NCI-H1436 treated with DMSO at 0.1 percent for 48 hours (cell line): ENCODE data around the gene KLF7.

ENCODE experiments used
- DNase-seq: peaks from one replicate; lab custom pipeline; 2025; lab: John Stamatoyannopoulos, UW

Gene KLF7

DNA sequence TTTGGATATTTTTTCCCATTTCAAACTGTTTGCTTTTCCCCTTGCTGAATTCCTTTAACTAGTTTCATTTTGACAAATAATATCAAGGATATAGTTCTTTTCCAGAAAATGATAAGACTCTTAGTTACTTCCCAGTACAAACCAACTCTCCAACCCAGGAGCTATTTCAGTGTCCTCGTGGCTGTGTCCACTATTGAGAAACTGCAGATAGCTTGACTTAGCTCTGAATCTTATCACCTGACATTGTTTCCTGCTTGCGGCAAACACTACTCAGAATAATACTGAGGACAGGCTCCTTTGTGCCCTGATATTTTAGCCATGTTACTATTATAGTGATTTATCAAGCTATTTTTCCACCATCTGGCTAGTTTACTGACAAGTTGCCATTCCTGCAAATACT is 74.6 kb downstream of the KLF7 start:
- DNase-seq, result no peak

DNA sequence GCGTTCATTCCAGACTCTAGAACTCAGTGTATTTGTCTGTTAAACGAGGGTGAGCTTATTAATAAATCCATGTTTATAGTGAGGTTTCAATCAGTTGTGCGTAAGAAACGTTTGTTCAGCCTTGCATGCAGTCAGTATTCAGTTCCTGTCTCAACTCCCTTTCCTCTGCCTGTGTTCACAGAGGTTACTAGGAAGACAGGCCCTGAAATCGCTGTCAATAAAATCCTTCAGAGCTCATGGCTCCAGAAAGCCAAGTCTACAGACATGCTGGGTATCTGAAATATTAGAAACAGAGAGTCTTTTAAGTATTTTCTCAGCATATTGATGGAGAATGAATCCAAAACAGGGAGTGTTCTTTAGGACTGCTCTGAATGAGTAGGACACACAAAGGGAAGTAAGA is 75.4 kb downstream of the KLF7 start:
- no peak for DNase-seq

DNA sequence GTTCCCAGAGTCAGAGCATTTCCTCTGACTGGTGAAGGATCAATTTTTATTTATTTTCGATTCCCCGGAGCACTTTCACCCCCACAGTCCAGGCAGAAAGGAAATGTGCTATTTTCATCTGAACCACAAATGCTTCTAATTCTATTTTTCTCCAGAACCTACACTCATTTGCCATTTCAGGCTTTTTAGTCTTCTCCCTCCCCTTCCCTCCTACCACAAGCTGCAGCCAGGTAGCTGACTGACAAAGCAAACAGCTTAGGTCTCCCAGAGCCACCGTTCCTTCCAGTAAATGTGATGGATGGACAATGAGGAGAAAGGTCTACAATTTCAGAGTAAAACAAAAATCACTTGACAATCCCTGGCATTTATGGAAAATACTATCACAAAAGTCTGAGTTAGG is 76.9 kb downstream of the KLF7 start:
- DNase-seq, result no peak

DNA sequence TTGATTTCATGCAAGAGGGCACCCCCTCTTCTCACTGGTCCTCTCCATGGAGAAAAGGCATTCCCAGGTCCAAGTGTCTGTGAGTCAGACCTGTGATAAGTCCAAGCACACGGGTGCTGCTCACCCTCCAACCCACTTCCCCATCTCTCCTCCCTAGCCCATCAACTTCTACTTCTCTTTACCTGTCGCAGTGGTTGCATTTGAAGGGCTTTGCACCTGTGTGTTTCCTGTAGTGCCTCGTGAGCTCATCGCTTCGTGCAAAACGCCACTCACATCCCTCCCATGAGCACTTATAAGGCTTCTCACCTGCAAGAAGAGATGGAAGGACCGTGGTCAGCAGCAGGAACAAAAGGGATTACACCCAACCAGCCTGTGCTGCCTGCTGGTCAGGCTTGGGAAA is 77.5 kb downstream of the KLF7 start:
- no peak for DNase-seq

DNA sequence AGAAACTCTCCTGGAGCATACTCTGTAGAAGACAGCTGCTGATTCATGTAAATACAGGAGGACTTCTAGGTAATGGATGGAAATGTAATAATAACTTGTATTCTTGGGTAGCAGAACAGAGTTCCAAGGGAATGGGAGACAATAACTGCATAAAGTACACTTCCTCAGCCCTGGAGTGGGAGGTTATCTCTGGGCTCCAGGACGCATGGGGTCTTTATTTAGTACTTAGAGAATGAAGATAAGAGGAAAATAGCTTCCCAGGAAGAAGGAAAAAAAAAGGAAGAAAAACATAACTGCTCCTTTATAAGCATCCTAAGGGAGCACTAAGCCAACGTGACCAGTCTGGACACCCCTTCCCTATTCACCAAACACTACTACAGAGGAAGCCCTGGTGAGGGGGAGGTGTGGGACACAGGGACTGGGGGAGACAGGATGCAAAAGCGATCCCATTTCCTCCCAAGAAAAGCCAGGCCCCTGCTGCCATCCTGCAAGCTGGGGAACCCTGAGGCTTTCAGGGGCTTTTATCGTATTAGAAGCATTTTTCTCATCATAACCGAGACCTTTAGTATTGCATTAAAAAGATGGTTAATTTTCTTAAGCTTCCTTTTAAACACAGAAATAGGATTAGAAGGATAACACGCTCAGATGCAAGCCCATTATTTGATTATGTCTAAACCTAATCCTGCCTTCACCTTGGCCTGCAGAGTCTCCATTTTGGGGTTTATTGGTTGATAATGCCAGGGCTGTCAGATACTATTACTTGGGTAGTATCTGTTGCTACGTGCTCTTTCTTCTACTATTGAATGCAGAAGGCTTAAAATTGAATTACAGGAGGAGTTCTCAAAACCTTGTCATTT is 78.5 kb downstream of the KLF7 start:
- DNase-seq, result no peak

DNA sequence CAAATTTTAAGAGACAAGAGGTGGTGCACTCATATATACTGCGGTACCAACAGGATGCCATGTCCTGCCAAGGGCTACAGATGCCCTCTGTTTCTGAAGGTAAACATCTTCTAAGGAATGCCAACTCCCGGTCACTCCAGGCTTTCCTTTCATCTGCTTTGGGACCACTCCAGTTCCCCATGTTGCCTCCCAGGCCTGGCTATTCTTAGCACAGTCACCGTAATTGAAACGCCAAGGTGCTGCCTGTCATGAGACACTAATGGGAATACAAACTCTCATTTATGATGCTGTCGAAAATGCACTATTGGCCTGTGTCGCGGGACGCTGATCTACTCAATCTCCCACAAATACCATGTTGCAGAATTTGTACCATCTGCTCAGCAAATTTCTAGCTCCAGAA is 79.6 kb downstream of the KLF7 start:
- DNase-seq, result no peak

DNA sequence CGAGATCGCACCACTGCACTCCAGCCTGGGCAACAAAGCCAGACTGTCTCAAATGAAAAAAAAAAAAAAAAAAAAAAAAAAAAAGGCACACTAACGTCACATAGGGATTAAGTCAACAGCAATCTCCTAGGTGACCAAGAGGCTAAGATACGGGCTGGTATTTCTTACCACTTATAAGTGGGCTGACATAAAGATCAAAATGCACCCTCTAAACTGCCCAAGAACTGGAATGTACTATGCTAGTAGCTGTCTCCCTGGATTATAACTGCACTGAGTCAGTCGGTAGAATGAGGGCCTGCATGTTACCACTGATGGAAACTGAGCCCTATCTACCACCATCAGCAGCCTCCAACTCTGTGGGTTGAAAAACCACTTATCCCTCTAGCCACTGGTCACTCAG is 80.6 kb downstream of the KLF7 start:
- DNase-seq, result no peak

DNA sequence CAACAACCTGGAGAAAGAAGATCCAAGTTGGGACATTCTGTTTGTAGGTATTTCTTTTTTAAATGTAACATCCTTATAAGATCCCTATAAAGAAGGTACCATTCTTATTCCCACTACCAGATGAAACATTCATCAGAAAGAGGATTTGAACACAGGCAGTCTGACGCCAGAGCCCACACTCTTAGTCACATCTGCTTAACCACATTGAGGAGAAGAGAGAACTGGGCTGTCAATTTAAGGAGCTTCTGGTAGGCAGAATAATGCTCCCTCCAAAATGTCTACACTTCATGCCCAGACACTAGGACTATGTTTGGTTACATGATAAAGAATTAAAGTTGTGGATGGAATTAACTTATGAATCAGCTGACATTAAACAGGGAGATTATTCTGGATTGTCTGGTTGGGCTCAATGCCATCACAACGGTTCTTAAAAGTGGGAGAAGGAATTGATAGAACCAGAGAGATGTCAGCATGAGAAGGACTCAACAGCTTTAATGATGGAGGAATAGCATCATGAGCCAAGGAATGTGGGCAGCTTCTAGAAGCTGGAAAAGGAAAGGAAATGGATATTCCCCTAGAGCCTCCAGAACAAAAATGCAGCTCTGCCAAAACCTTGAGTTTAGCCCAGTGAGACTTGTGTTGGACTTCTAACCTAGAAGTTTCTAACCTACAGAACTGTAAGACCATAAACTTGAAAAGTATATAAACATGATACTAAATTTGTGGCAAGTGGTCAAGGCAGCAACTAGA is 82.2 kb downstream of the KLF7 start:
- no peak for DNase-seq

DNA sequence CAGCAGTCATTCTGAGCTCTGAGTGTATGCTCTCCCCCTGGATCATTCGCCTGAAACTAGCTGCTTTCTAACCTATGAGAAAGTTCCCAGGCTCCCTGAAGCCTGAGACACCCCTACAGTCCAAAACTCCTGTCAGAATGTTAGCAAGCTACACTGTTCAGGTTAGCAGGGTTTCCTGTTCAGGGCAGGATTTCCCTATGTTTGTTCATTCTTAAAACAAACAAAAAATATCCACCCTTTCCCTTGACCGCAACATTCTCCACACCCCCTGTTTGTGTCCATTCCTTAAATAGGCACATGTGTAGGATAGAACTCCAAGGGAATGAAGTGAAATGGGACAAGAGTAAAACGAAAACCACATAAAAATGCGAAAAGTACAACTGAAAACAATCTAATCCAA is 83.1 kb downstream of the KLF7 start:
- DNase-seq, result no peak

DNA sequence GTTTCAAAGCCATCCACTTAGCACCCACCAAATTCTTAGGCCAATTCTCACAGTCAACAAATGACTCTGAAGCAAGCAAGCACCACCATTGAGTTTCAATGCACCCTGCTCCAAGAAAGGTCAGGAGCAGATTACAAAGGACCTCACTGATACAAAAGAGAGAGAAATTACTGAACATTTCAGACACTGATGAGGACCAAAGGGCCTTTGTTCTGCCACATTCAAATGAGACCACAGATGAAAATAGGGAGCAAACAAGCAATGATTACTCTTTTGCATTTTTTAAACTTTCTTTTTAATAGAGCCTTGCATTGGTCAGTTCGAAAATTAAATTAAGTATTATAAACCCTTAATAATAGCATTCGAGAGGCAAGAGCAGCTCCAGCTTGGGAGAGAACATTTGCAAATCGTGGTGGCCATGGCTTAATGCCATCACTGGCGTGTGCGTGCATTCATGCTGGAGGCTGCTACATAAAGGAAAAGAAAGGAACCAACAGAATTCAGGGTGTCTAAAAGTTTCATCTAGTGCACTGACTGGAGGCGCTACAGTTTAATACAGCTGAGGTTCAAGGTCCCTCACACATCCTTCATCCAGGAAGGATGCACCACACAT is 87.5 kb downstream of the KLF7 start:
- no peak for DNase-seq

DNA sequence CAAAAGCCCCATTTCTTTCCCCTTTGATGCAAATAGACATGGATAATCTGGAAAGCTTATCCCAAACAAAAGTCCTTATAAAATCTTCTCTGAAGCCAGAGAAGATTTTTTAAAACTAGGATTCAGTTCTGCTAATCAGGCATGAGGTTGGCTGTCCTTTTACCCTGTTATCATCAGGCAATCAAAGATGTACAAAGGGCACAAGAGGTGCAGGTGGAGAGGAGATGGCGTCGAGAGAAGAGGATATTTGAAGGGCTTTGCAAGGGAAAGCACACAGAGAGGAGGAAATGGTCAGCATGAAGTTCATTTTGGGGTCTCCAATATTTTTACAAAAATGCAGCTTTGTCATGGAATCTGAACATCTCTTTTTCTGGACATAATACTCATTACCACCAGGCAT is 88.5 kb downstream of the KLF7 start:
- DNase-seq, result no peak

DNA sequence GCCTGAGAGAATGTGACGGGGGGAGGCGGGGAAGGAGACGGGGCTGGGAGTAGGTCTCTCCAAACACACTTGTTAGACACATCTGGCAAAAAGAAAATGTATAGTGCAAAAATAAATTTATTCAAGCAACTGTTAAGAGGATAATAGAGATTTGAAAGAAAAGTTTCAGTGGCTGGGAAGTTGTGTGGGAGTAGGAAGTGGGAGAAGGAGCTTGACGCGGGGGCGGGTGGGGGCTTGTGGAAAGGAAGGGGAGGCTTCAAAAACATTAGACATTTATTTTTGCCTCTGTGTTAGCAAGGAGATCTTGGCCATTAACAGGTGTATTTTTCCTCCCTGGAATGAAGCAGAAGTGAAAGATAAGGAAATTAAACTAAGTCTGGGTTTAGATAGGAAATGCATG is 90.3 kb downstream of the KLF7 start:
- no peak for DNase-seq

DNA sequence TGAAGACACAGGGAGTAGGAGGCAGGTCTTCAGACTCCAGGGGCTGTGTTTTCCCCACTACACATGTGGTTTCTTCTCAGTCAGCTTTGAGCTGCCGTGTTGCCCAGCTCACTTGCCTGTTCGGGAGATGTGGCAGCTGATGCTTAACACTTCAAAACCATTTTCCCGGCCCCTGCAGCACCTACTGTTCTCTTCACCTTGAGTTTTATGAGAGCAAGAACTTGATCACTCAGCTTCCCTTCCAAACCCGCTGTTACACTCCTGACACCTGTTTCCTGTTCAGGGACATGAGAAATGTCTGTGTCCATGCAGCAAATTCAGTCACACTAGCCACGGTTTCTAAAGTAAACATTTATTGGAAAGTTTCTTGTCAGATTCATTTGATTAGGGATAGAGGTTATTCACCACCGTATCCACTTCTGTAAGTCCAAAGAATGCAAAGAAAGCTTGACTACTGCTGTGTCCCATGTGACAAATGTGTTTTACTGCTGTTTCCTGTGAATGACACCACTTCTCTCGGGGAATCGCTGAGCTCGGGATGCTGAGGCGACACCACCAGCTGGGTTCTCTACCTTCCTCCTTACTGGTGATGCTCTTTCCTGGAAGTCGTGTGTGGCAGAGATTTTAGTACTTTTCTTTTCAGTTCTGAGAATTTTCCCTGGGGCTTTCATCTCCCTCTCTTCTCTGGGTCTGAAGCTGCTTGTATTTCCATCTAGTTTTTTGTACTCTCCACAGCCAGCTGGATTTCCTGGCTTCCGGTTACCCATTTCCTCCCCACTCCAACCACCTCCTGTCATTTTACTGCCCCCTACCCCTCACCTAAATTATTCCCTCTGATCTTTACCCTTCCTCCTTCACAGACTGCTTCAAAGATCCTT is 91.7 kb downstream of the KLF7 start:
- no peak for DNase-seq

DNA sequence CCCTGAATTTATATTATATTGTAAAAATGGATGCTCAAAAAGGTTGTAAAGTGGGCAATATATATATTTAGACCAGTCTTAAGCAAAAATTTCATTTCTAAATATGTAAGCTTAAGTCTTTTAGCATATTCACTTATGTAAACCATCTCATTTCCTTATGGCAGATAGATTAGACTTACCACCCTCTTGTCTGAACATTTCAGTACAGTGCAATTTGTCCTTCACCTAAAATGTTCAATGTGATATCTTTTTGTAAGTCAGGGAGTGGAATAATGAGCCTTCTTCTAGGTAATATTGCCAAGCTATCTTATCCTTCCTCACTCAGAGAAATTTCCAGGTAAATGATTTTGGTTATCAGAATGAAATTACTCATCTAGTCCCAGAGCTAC is 92.3 kb downstream of the KLF7 start:
- DNase-seq, result no peak

DNA sequence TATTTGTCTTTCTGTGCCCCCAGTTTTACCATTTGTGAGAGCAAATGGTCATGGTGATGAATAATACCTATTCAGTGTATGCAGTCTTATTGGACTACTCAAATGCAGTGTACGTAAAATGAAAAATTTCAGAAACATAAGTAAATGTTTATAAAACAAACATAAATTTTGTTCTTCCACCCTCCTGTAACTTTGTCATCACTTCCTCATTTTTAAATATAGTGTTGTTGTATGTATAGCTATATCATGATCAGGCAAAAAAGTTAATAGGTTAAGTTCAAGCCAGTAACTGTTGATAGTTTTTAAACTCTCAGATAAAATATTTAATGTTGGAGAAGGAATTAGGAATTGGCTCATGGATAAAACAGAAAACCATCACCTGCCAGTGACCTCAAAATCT is 93.2 kb downstream of the KLF7 start:
- DNase-seq, result no peak

DNA sequence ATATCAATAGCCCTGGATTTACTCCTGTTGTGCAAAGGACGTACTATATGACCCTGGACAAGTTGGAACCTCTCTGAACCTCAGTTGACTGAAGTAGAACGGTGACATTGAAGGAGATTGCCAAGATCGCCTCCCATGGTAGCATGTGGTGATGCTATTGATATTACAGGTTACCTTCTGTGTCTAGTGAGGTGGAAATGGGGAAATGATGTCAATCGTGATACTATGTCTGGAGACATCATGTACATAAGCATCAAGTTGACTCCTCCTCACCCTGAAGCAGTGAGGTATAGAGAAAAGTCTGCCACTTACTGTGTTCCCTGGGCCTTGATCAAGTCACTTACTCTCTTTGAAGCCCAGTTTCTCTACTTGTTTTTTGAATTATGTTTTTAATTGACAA is 93.9 kb downstream of the KLF7 start:
- no peak for DNase-seq

DNA sequence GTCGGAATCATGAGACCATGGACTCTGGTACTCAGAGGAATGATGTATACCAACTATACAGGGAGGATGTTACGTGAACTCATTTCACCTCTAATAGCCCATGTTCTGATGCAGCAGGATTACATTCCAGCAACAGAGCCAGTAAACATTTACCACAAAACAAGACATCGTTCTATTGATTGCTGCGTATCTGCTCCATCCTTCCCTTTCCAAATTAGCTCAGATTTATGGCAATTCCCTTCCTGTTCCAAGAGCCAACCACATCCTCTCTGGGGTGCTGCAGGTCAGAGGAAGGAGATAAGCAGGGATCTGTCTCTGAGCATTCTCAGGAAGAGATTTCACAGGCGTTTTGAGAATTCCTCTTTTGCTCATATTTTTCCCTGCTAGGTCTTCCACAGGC is 98.3 kb downstream of the KLF7 start:
- DNase-seq, result no peak

DNA sequence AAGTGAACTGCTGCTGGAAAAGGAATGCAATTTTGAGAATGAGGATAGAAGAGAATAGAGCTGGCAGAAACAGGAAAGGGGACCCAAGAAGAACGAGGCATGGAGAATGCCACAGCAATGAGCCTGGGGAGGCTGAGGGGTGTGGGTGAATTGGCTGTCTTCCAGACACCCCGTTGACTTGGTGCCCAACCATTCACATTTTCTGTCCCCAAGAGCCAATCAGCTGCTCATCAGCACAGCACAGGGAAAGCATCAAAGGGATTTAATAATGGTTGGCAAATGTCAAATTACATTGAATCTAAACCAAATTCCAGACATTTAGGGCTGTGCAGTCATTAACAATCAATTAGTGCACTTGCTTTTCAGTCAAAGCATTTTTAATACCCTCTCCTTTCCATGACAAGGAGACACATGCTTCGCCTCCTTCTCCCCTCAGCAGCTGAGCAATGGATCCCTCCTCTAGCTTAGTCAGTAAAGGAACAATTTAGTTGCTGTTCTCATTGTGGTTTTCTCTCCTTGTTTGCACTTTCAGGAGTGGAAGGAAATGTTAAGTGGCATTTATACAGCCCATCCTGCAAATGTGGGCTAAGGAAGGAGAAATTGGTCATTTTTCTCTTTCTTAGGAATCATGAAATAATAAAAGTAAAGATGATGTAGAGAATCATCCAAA is 98.8 kb downstream of the KLF7 start:
- no peak for DNase-seq

DNA sequence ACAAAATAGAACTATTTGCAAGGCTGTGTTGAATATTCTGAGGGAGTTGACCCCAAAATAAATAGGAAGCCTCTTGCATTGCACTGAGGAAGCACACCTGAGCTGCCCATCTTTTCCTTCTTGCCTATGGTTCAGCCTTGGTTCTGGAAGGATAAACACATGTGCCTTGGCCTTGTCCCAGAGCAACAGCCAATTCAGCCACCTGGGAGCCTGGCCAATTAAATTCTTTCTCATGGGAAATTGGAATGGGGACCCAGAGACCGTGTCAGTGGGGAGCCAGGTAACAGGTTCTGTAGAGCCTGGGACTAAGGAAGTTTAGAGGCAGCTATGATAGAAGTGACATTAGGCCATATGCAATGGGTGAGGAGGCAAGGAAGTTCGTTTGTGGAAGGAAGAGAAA is 99.6 kb downstream of the KLF7 start:
- DNase-seq, result no peak

DNA sequence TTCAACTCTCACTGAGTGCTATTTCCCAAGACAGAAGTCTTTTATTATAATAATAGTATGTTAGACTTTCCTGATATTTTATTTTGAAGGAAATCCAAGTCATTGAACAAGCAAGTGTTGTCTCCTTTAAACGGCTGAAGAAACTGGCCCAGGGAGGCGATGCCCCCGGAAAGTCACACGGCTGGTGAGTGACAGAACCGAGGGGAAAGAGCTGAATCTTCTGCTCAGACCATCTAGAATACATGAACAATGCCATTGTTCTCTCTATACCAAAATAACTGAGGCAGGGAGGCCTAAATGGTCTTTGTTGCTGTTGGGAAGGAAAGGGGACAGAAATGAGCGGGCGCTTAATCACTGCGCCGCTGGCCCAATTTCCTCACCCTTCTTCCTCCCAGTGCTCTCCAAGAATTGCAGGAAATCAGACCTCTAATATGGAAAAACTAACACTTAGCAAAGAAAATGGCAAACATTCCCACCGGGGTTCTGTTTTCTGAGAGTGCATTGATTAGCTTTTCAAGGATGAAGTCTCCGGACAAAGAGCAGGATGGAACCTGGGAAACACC is 101.5 kb downstream of the KLF7 start:
- DNase-seq, result no peak

DNA sequence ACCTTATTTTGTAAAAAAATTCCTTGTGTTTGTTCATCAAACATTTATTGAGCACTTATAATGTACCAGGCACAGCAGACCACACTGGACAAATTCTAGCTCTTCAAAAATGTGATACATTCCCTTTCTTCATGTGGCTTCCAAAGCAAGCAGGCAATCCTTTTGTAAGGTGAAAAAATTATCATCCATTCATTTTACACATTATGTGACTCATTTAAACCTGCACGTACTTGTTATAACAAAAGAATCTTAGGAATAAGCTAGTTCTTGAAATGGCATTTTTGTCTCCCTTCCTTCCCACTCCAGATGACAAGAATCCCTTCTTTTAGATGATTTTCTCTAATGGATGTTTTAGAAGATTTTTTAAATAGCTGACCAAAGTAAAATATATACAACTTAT is 104.6 kb downstream of the KLF7 start:
- no peak for DNase-seq
